HG03469 (cell line): ENCODE data around the gene KCNV2.
A peak's percentile ranks its signal among the peaks of the same experiment; 100 is the strongest.
"Not testable (repeated sequence)": the region's sequence is repeated elsewhere in the genome, so short reads cannot be mapped to it uniquely, and the experiment has no call there.

ENCODE experiments used
- ATAC-seq: cut with Tn5 transposase; IDR thresholded peaks from one replicate; pipeline ENCODE4 v1.9.1; 2021; ENCODE audit warnings: mild to moderate bottlenecking, moderate library complexity, moderate number of reproducible peaks; ENCODE audit not compliant: unreplicated experiment

KCNV2 gene

GRCh38 chr9:2717385-2717784, at the start of gene KCNV2:
Gene KCNV2 (plus strand): TSS chr9:2717510. CDS start chr9:2717740, 230 bp downstream.
- ATAC-seq, result no peak

DNA sequence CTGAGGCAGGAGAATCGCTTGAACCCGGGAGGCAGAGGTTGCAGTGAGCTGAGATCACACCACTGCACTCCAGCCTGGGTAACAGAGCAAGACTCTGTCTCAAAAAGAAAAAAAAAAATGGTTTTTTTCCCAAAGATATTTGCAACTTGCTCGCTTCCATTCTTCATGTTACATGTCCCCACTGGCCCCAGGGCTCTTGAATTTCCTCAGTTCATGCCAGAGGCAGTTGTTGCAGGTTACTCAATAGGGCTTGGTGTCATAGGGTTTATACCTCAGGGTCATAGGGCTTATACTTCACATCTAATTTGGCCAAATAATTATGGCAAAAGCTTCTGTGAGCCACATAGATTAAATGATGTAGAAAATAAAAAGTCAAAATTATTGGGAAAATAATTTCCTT, 44.1 kb upstream of the KCNV2 start:
- no peak for ATAC-seq

- no peak for ATAC-seq
Measured at GRCh38 chr9:2674141-2674824, 43.0 kb upstream of the KCNV2 start.

DNA sequence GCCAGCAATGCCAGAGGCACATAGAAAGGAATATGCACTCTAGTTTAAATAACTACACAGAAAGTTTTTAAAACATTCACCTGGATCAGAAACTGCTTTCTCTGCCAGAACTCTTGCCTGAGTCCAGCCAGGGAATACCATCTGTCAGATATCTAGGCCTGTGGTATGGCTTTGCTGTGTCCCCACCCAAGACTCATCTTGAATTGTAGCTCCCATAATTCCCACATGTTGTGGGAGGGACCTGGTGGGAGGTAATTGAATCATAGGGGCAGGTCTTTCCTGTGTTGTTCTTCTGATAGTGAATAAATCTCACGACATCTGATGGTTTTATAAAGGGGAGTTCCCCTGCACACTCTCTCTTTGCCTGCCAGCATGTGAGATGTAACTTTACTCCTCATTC, 41.5 kb upstream of the KCNV2 start:
- no peak for ATAC-seq

- no peak for ATAC-seq
Measured at GRCh38 chr9:2676466-2676865, 40.8 kb upstream of the KCNV2 start.

DNA sequence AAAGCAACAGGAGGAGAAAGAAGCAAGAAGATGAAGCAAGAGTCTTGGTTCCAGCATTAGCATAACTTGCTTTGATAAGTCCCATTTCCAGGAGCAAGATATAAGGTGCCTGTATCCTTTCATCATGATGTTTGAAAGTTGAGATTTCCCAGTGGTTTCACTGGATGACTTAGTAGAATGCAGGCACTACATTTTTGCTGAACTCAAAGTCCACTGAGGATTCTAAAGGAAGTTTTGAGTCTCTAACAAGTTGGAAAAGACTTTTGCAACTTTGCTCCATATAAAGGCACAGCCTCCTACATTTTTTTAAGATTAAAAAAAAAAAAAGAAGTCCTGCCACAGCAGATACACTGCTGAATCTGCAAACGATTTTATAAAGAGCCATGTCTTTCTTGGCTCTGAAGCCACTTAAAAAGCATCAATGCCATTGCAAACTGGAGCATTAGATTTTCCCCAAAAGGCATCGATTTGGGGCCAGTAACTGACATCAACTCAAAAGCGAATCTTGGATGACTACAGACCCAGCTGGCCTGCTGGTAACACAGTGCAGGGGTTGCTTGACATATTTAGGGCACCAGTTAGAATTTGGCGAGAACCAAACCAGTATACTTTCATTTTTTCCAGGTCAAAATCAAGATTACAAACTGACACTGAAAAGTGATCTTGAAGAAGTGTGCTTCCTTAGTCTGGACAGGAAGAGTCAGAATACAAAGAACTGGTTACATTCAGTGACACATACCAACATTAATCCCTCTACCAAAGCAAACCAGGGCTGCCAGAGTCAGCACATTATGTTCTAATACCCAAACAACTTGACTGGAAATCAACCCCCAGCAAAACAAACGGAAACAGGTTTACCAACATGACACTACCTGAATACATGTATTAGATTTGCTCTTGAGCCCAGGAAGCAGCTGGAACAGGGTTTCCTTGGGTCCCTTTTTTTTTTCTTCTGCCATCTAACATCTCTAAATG, 39.1 kb upstream of the KCNV2 start:
- ATAC-seq, result no peak

DNA sequence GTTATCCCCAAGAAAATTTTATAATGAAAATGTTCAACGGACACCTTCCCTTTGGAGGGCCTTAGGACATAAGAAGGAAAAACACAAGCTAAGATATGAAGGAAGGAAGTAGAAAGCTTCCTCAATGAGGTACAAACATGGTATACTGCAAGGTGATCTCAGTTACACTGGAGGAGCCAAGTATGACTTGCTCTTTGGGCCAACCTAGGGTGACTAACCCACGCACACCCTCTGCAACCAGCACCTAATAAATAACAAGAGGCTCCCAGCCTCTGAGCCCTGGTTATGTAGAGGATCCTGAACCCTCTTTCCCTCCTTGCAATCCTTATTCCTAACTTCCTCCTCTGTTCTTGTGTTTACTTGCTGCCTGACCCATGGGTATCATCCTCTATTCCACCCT, 38.3 kb upstream of the KCNV2 start:
- ATAC-seq, result no peak

GRCh38 chr9:2681981-2682380, 35.3 kb upstream of the KCNV2 start:
- ATAC-seq, result no peak

GRCh38 chr9:2686911-2687310, 30.4 kb upstream of the KCNV2 start:
- no peak for ATAC-seq

GRCh38 chr9:2688636-2689035, 28.7 kb upstream of the KCNV2 start:
- no peak for ATAC-seq

GRCh38 chr9:2691212-2691611, 26.1 kb upstream of the KCNV2 start:
- no peak for ATAC-seq

DNA sequence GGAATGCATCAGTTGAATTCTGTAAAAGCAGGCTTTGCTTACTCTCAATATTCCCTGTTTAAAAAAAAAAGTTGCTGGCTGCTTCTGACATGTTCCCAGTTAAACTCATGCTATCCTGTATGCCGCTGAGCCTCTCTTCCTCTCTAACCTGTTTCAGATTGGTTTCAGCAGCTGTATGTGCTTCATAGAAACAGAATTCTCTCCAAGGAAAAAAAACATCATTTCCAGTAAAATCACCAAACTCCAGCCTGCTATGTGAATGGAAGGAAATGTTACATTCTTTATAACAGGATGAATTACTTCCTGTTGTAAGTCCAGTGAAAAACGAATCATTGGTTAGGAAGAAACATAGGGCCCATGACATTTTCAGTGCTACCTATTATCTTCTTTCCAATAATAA, 25.7 kb upstream of the KCNV2 start:
- ATAC-seq, result no peak

DNA sequence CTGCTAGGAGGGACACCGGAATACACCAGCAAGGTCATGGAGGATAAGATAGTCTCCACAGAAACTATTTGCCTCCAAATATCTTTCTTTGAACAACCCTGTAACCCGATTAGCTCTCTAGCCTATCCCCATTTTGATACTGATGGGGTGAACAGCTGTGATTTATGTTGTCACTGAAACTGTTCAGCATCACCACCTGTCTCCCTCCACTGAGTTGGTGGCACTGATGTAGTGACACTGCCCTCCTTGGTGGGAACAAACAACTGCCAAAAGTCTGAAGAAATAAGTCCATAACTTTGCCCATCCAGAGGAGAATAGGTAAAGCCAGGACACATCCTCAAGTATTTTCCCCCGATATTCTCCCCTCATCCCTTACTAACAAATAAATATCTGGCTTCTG, 24.3 kb upstream of the KCNV2 start:
- ATAC-seq, result no peak

DNA sequence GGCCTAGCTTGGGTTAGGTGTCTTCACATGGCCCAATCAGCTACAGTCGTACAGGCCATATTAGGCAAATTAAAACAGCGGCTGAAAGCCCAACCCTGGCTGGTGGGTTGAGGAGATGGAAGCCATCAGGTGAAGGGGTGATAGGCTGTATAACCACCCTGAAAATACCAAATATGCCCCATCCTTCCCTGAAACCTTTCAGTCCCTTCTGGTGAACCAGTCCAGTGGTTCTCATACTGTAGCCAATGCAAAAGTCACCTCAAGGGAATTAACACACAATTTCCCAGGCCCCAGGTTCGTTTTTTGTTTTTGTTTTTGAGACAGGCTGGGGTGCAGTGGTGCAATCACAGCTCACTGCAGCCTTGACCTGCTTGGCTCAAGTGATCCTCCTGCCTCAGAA, 19.8 kb upstream of the KCNV2 start:
- peak; percentile 65 for ATAC-seq

GRCh38 chr9:2700398-2700797, 16.9 kb upstream of the KCNV2 start:
- ATAC-seq, result no peak

- no peak for ATAC-seq
Measured at GRCh38 chr9:2700909-2701550, 16.3 kb upstream of the KCNV2 start.

DNA sequence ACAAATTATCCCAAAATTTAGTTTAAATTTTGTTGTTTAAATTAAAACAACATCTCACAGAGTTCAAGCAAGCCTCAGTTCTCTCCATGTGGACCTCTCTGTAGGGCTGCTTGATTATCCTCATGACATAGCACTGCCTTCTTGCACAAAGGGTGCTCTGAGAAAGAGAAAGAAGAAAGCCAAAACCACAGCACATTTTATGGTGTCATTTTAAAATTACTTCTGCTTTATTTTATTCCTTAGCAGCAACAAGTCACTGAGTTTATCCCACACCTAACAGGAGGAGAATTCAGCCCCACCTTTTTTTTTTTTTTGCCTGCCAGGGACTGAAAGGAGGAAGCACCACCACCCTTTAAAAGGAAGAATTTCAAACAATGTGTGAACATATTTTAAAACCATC, 12.8 kb upstream of the KCNV2 start:
- ATAC-seq, result no peak

DNA sequence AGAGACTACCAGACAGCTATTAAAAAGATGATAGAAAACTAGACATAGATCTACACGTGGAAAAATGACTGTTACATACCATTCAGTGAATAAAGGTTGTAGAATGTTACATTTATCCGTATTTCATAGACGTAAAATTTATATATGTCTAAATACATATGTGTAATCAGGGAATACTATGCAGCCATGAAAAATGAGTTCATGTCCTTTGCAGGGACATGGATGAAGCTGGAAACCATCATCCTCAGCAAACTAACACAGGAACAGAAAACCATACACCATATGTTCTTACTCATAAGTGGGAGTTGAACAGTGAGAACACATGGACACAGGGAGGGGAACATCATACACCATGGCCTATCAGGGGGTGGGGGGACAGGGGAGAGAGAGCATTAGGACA, 10.1 kb upstream of the KCNV2 start:
- ATAC-seq, result not testable (repeated sequence)

DNA sequence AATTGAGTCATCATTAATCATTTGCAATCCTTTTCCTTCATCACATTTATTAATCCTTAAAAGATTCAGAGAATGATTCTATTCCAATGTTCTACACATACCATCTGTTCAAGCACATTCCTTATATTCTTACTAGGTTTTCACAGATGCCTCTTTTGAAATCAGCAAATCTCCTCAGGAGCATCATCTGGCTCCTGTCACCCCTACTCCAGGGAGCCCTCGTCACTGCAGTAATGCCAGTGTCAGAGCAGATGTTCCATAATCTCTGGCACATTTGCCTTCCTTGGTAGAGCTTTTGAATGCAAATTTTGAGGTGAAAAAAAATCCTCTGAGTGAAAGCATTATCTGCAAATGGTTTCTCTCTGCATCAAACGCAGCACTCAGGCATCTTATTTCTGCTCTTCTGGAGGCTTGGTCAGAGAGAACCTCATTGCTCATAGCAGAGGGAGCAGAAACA, 7.6 kb upstream of the KCNV2 start:
- no peak for ATAC-seq

DNA sequence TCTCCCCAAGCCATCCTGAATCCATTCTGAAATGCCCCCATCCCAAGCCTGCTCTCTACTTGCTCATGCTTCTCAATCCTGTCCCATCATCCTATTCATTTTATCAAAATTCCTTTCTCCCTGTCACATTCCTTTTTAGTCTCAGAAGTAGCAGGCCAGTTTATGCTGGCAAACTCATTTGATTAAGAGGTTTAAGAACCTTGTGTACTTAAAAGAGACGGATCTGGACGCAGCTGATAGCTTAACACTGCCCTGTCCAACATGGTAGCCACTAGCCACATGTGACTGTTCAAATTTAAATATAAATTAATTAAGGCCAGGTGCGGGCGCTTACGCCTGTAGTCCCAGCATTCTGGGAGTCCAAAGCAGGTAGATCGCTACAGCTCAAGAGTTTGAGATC, 5.6 kb upstream of the KCNV2 start:
- ATAC-seq, result no peak

DNA sequence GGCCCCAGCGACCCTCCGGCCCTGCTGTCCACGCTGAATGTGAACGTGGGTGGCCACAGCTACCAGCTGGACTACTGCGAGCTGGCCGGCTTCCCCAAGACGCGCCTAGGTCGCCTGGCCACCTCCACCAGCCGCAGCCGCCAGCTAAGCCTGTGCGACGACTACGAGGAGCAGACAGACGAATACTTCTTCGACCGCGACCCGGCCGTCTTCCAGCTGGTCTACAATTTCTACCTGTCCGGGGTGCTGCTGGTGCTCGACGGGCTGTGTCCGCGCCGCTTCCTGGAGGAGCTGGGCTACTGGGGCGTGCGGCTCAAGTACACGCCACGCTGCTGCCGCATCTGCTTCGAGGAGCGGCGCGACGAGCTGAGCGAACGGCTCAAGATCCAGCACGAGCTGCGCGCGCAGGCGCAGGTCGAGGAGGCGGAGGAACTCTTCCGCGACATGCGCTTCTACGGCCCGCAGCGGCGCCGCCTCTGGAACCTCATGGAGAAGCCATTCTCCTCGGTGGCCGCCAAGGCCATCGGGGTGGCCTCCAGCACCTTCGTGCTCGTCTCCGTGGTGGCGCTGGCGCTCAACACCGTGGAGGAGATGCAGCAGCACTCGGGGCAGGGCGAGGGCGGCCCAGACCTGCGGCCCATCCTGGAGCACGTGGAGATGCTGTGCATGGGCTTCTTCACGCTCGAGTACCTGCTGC, 839 bp downstream of the KCNV2 start:
- ATAC-seq, result no peak
